CD8-positive, alpha-beta memory T cell (primary cell): ENCODE data around the gene OVOL3. TPM values are rescaled to one million over a fixed set of nuclear protein-coding genes. Genes with fewer than 3 reads are reported as not detected.

Experiments
- CTCF ChIA-PET: fragments of 350-600 bp; sonication (Branson Sonifier 250); formaldehyde crosslinking; loops from one replicate; lab custom pipeline; 2021; ENCODE audit warnings: antibody characterized with exemption; lab: Charles Lee
- POLR2A ChIA-PET: fragments of 350-600 bp; sonication (Branson Sonifier 250); formaldehyde crosslinking; loops from one replicate; lab custom pipeline; 2021; ENCODE audit warnings: antibody characterized with exemption; lab: Charles Lee
- DNase-seq, 5 donors: peaks; one replicate each; pipeline versions ENCODE4 v3.0.0 to v3.0.0-alpha.2; 2020 to 2022; ENCODE audit warnings: mixed read lengths in 1 of 5
- H3K27ac ChIP-seq: one replicate; pipeline ENCODE4 v1.7.0; 2013; ENCODE audit warnings: low read depth, mild to moderate bottlenecking, low read length, moderate library complexity
- H3K27me3 ChIP-seq: 2 replicates; pipeline ENCODE4 v1.7.0; 2013; ENCODE audit warnings: low read length, mild to moderate bottlenecking; ENCODE audit not compliant: insufficient read depth, poor library complexity, severe bottlenecking
- H3K36me3 ChIP-seq: 2 replicates; pipeline ENCODE4 v1.7.0; 2013; ENCODE audit warnings: mild to moderate bottlenecking, low read length, moderate library complexity; ENCODE audit not compliant: insufficient read depth
- H3K4me1 ChIP-seq: 2 replicates; pipeline ENCODE4 v1.7.0; 2013; ENCODE audit warnings: mild to moderate bottlenecking, low read length, moderate library complexity; ENCODE audit not compliant: insufficient read depth
- H3K4me3 ChIP-seq: 2 replicates; pipeline ENCODE4 v1.7.0; 2013; ENCODE audit warnings: mild to moderate bottlenecking, low read length
- H3K9me3 ChIP-seq: 2 replicates; pipeline ENCODE4 v1.7.0; 2013; ENCODE audit warnings: mild to moderate bottlenecking, low read length
- H3K27ac Mint-ChIP-seq, 8 donors: one replicate each; pipeline ENCODE4 v1.8.0; 2020 to 2021; ENCODE audit warnings: mixed read lengths in 8 of 8, mild to moderate bottlenecking in 6 of 8, inconsistent platforms in 3 of 8, moderate library complexity in 3 of 8
- H3K27me3 Mint-ChIP-seq, 2 donors: one replicate each; pipeline ENCODE4 v1.8.0; 2020 to 2021; ENCODE audit warnings: mixed read lengths in 2 of 2, mild to moderate bottlenecking in 1 of 2, moderate library complexity in 1 of 2
- H3K36me3 Mint-ChIP-seq, 3 donors: one replicate each; pipeline ENCODE4 v1.8.0; 2020 to 2021; ENCODE audit warnings: mixed read lengths in 3 of 3, inconsistent platforms in 1 of 3, mild to moderate bottlenecking in 1 of 3
- H3K4me1 Mint-ChIP-seq, 3 donors: one replicate each; pipeline ENCODE4 v1.8.0; 2020 to 2021; ENCODE audit warnings: mixed read lengths in 3 of 3, inconsistent platforms in 1 of 3, mild to moderate bottlenecking in 1 of 3
- H3K4me3 Mint-ChIP-seq, 7 donors: one replicate each; pipeline ENCODE4 v1.8.0; 2020 to 2021; ENCODE audit warnings: mixed read lengths in 7 of 7, mild to moderate bottlenecking in 6 of 7, moderate library complexity in 4 of 7, inconsistent platforms in 2 of 7
- H3K9me3 Mint-ChIP-seq, 5 donors: one replicate each; pipeline ENCODE4 v1.8.0; 2020 to 2022; ENCODE audit warnings: mixed read lengths in 5 of 5, mild to moderate bottlenecking in 3 of 5, moderate library complexity in 2 of 5, inconsistent platforms in 1 of 5
- polyA plus RNA-seq: library from polyadenylated mRNA; unstranded; fragments of 300-500 nt; fragmentation: Illumina TruSeq; gene quantifications from one replicate; pipeline ENCODE4 v1.2.3, GENCODE V29; 2021
- total RNA-seq, 2 experiments: library from RNA; stranded (reverse); gene quantifications; one replicate each; pipeline ENCODE4 v1.2.3, GENCODE V29; 2021

OVOL3 gene
- total and polyA plus RNA-seq, 3 experiments from 2014 or later: not detected

DNA sequence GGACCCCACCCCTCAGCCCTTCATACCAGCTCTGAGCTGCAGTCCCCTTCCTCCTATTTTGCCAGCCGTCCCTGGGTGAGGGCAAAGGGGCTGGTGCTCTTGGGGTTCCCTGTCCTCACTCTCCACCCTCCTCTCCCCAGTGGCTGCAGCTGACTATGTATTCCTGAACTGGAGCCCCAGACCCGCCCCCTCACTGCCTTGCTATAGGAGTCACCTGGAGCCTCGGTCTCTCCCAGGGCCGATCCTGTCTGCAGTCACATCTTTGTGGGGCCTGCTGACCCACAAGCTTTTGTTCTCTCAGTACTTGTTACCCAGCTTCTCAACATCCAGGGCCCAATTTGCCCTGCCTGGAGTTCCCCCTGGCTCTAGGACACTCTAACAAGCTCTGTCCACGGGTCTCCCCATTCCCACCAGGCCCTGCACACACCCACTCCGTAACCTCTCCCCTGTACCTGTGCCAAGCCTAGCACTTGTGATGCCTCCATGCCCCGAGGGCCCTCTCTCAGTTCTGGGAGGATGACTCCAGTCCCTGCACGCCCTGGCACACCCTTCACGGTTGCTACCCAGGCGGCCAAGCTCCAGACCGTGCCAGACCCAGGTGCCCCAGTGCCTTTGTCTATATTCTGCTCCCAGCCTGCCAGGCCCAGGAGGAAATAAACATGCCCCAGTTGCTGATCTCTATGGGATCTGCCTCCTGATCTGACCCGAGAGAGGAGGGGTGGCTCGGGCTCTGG, 38.9 kb downstream of the OVOL3 start:
- H3K27me3 Mint-ChIP-seq: no peaks in the 10 kb centered on the region
- H3K36me3 Mint-ChIP-seq: peaks cover 6 to 62% (median 18%) of the 10 kb centered on the region in 3 donors
- Histone ChIP-seq H3K36me3 (peaks cover 12% of the 10 kb centered on the region), H3K9me3 (no peaks in the 10 kb centered on the region), H3K27me3 (no peaks in the 10 kb centered on the region), H3K4me1 (no peaks in the 10 kb centered on the region), H3K27ac (no peak overlapping the region), H3K4me3 (no peak overlapping the region)
- ChIA-PET POLR2A (no interaction called here), CTCF (interaction anchor here (2.3 kb wide), 1 partner anchor 22 kb away, joined by 15 read pairs; no protein-coding TSS in a partner anchor)
- H3K27ac Mint-ChIP-seq: peak overlapping the region in 3 of 8 donors; percentile 23 to 85 (median 60)
- peaks cover 3 to 11% (median 6%) of the 10 kb centered on the region in 3 donors for H3K4me1 Mint-ChIP-seq
- H3K9me3 Mint-ChIP-seq: no peaks in the 10 kb centered on the region
- no peak overlapping the region for H3K4me3 Mint-ChIP-seq
- DNase-seq: no peak

GRCh38 chr19:36150586-36150985, 39.6 kb downstream of the OVOL3 start:
- no peak overlapping the region for H3K4me3 Mint-ChIP-seq
- no peaks in the 10 kb centered on the region for H3K27me3 ChIP-seq
- no peaks in the 10 kb centered on the region for H3K4me1 ChIP-seq
- H3K36me3 ChIP-seq: peaks cover 11% of the 10 kb centered on the region
- CTCF ChIA-PET: interaction anchor here (2.3 kb wide), 1 partner anchor 23 kb away, joined by 15 read pairs; no protein-coding TSS in a partner anchor
- POLR2A ChIA-PET: no interaction called here
- no peaks in the 10 kb centered on the region for H3K27me3 Mint-ChIP-seq
- no peaks in the 10 kb centered on the region for H3K9me3 ChIP-seq
- peaks cover 3 to 11% (median 6%) of the 10 kb centered on the region in 3 donors for H3K4me1 Mint-ChIP-seq
- H3K36me3 Mint-ChIP-seq: peaks cover 6 to 55% (median 18%) of the 10 kb centered on the region in 3 donors
- H3K27ac ChIP-seq: no peak overlapping the region
- no peak for DNase-seq
- H3K9me3 Mint-ChIP-seq: no peaks in the 10 kb centered on the region
- no peak overlapping the region for H3K27ac Mint-ChIP-seq
- no peak overlapping the region for H3K4me3 ChIP-seq

DNA sequence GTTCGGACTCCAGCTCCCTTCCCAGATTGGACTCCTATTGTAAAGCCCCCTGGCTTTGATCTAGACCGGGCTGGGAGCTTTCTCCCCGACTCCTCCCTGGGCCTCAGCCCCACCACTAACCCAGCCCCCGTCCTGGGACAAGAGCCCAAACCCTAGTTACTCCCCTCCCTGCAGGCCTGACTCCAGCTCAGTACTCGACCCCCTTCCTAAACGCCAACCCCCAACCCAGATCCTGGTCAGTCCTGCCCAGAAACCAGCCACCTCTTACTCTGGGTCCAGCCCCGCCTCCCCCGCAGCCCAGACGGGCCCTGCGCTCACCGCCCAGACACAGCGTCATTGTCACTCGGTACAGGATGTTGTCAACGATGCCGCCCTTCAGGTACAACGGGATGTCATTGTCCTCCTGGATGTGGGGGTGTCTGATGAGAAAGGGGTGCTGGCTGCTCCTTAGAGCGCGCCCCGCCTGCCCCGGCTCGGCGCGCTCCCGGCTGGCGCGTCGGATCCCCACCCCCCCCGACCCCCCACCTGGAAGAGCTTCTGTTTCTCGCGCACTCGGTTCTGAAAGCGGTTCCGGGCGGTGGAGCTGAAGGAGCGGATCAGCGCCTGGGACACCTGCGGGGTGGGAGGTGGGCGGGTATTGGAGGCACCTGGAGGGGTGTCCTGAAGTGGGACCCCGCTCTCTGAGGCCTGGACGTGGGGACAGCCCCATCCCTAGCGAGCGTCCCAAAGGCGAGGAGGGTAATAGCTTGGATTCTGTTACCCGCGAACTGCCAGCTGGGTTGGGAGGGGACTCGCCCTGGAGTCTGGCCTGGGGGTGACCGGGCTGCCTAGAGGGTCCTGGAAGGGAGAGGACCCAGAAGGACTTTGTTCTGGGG, 40.4 kb downstream of the OVOL3 start:
- H3K27me3 ChIP-seq: no peaks in the 10 kb centered on the region
- H3K9me3 ChIP-seq: no peaks in the 10 kb centered on the region
- peaks cover 2 to 9% (median 6%) of the 10 kb centered on the region in 3 donors for H3K4me1 Mint-ChIP-seq
- H3K36me3 Mint-ChIP-seq: peaks cover 3 to 47% (median 15%) of the 10 kb centered on the region in 3 donors
- H3K4me1 ChIP-seq: no peaks in the 10 kb centered on the region
- no peak overlapping the region for H3K4me3 ChIP-seq
- POLR2A ChIA-PET: no interaction called here
- no peak overlapping the region for H3K27ac ChIP-seq
- H3K4me3 Mint-ChIP-seq: no peak overlapping the region
- no peaks in the 10 kb centered on the region for H3K27me3 Mint-ChIP-seq
- H3K9me3 Mint-ChIP-seq: no peaks in the 10 kb centered on the region
- H3K27ac Mint-ChIP-seq: no peak overlapping the region
- H3K36me3 ChIP-seq: peaks cover 3% of the 10 kb centered on the region
- DNase-seq: no peak
- CTCF ChIA-PET: interaction anchor here (2.3 kb wide), 1 partner anchor 24 kb away, joined by 15 read pairs; no protein-coding TSS in a partner anchor

- Histone ChIP-seq H3K36me3 (no peaks in the 10 kb centered on the region), H3K27ac (no peak overlapping the region), H3K9me3 (no peaks in the 10 kb centered on the region), H3K4me1 (no peaks in the 10 kb centered on the region), H3K4me3 (no peak overlapping the region), H3K27me3 (no peaks in the 10 kb centered on the region)
- Mint-ChIP-seq H3K36me3 (peaks cover 0 to 41% (median 12%) of the 10 kb centered on the region in 3 donors), H3K4me1 (peaks cover 0 to 3% (median 3%) of the 10 kb centered on the region in 3 donors), H3K9me3 (no peaks in the 10 kb centered on the region), H3K4me3 (no peak overlapping the region), H3K27ac (no peak overlapping the region), H3K27me3 (no peaks in the 10 kb centered on the region)
- ChIA-PET CTCF (no interaction called here), POLR2A (no interaction called here)
- no peak for DNase-seq
These were observed 41.0 kb downstream of the OVOL3 start for GRCh38 chr19:36152019-36152351.

DNA sequence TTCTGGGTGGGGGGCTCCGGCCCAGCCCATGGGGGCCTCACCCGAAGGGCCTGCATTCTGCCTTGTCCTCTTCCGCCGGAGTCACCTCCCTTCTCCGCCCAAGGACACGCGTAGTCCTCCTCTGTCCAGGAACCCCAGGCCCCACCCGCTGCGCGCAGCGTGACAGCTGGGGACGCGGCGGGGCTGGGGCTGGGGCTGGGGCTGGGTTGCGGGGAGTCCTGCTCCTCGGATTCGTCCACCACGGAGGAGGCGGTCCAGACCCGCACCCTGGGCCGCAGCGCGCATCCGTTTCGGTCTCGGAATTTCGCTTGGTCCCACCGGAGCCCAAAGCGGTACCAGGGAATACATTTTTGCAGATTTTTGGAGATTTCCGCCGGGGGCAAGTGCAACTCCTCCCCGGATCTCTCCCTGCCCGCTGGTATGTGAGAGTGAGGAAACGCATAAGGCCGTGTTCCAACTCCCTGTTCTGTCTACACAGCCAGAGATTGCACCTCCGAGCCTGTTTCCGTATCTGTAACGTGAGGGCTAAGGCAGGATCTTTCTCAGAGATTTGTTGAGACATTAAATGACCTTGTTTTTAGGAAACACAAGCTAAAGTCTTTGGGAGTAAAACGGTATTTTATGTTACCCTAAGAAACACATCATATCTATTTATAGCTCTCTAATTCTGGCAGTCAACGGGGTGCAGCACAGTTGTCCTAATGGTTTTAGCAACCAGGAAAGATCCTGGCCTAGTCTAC, 41.6 kb downstream of the OVOL3 start, which contains the start of gene COX7A1:
Gene COX7A1 (minus strand): TSS at position 96 of the 740 bp plus-strand sequence. CDS start 40 bp downstream, at position 56.
- peaks cover 0 to 38% (median 9%) of the 10 kb centered on the region in 3 donors for H3K36me3 Mint-ChIP-seq
- H3K27me3 Mint-ChIP-seq: no peaks in the 10 kb centered on the region
- H3K4me1 Mint-ChIP-seq: peaks cover 0 to 1% (median 0%) of the 10 kb centered on the region in 3 donors
- CTCF ChIA-PET: interaction anchor here (0.6 kb wide), 1 partner anchor 24 kb away, joined by 3 read pairs; no protein-coding TSS in a partner anchor
- no peaks in the 10 kb centered on the region for H3K27me3 ChIP-seq
- H3K27ac Mint-ChIP-seq: no peak within 1 kb of the TSS
- no peaks in the 10 kb centered on the region for H3K4me1 ChIP-seq
- no peak within 1 kb of the TSS for H3K4me3 Mint-ChIP-seq
- no peak for DNase-seq
- H3K9me3 ChIP-seq: no peaks in the 10 kb centered on the region
- POLR2A ChIA-PET: no interaction called here
- H3K27ac ChIP-seq: no peak within 1 kb of the TSS
- H3K9me3 Mint-ChIP-seq: no peaks in the 10 kb centered on the region
- H3K36me3 ChIP-seq: no peaks in the 10 kb centered on the region
- H3K4me3 ChIP-seq: no peak within 1 kb of the TSS

DNA sequence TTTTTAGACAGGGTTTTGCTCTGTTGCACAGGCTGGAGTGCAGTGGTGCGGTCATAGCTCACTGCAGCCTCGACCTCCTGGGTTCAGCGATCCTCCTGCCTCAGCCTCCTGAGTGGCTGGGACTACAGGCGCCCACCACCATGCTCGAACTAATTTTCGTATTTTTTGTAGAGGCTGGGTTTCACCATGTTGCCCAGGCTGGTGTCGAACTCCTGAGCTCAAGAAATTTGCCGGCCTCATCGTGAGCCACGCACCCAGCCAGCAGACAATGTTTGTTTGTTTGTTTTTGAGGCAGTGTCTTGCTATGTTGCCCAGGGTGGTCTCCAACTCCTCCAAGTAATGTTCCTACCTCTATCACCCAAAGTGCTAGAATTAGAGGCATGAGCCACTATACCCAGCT, 42.2 kb downstream of the OVOL3 start:
- POLR2A ChIA-PET: no interaction called here
- CTCF ChIA-PET: interaction anchor here (0.6 kb wide), 1 partner anchor 25 kb away, joined by 3 read pairs; no protein-coding TSS in a partner anchor
- no peak overlapping the region for H3K4me3 ChIP-seq

DNA sequence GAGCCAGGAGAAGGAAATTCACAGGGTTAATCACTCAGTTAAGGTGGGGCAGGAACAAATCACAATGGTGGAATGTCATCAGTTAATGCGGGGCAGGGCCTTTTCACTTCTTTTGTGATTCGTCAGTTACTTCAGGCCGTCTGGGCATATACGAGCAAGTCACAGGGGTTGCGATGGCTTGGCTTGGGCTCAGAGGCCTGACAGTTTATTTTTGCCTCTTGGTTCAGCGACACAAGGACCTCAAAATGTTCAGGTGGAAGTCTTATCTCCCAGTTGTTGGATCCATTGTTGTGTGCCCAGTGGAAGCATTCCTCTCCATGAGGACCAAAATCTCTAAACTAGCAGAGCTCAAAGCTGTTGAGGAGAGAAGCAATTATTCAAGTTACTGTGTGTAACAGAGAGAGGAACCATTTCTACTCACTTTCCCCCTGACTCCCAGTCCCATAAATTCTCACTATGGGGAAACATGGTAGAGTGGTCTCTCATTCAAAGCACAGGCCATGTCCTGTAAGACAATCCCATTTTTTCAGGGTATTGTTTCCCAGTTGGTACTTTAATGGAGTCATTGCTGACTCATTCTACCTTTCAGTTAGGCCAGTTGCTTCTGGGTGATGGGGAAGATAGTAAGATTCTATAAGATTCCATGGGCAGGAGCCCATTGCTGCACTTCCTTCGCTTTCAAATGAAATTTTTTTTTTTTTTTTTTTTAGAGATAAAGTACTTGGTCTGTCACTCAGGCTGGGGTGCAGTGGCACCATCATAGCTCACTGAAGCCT, 50.1 kb downstream of the OVOL3 start:
- H3K4me1 ChIP-seq: no peaks in the 10 kb centered on the region
- no peak overlapping the region for H3K27ac ChIP-seq
- ChIA-PET POLR2A (no interaction called here), CTCF (interaction anchor here (0.7 kb wide), 1 partner anchor 100 kb away, joined by 4 read pairs; no protein-coding TSS in a partner anchor)
- no peak for DNase-seq
- no peak overlapping the region for H3K4me3 ChIP-seq
- H3K27me3 ChIP-seq: no peaks in the 10 kb centered on the region
- Mint-ChIP-seq H3K9me3 (no peaks in the 10 kb centered on the region), H3K27ac (peak overlapping the region in 3 of 8 donors; percentile 43 to 60 (median 56)), H3K27me3 (no peaks in the 10 kb centered on the region), H3K36me3 (peaks cover 0 to 3% (median 0%) of the 10 kb centered on the region in 3 donors), H3K4me3 (no peak overlapping the region), H3K4me1 (no peaks in the 10 kb centered on the region)
- H3K36me3 ChIP-seq: no peaks in the 10 kb centered on the region
- H3K9me3 ChIP-seq: no peaks in the 10 kb centered on the region

More for the DNA sequence above, 42.2 kb downstream of the OVOL3 start:
- Histone ChIP-seq H3K27me3 (no peaks in the 10 kb centered on the region), H3K4me1 (no peaks in the 10 kb centered on the region), H3K27ac (no peak overlapping the region), H3K9me3 (no peaks in the 10 kb centered on the region), H3K36me3 (no peaks in the 10 kb centered on the region)
- H3K27ac Mint-ChIP-seq: no peak overlapping the region
- no peak for DNase-seq
- H3K27me3 Mint-ChIP-seq: no peaks in the 10 kb centered on the region
- H3K36me3 Mint-ChIP-seq: peaks cover 0 to 33% (median 9%) of the 10 kb centered on the region in 3 donors
- H3K4me3 Mint-ChIP-seq: no peak overlapping the region
- peaks cover 0 to 1% (median 0%) of the 10 kb centered on the region in 3 donors for H3K4me1 Mint-ChIP-seq
- no peaks in the 10 kb centered on the region for H3K9me3 Mint-ChIP-seq
